ENCODE data around the gene UQCRC1.

Gene UQCRC1

GRCh38 chr3:48595075-48595525, 14.3 kb downstream of the UQCRC1 start, which contains the start of gene COL7A1:
Gene COL7A1 (minus strand): TSS chr3:48595329. CDS start chr3:48595159, 170 bp downstream.
- TF ChIP-seq, protein P1, sequence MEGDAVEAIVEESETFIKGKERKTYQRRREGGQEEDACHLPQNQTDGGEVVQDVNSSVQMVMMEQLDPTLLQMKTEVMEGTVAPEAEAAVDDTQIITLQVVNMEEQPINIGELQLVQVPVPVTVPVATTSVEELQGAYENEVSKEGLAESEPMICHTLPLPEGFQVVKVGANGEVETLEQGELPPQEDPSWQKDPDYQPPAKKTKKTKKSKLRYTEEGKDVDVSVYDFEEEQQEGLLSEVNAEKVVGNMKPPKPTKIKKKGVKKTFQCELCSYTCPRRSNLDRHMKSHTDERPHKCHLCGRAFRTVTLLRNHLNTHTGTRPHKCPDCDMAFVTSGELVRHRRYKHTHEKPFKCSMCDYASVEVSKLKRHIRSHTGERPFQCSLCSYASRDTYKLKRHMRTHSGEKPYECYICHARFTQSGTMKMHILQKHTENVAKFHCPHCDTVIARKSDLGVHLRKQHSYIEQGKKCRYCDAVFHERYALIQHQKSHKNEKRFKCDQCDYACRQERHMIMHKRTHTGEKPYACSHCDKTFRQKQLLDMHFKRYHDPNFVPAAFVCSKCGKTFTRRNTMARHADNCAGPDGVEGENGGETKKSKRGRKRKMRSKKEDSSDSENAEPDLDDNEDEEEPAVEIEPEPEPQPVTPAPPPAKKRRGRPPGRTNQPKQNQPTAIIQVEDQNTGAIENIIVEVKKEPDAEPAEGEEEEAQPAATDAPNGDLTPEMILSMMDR (IDR thresholded peaks at IDR 0.05; ENCODE audit: insufficient read depth, missing control alignments), result no peak
- no peak for FAIRE-seq
- DNase-seq (ENCODE audit: insufficient read length, low spot score), result no peak

- FAIRE-seq (no peak), DNase-seq (ENCODE audit: insufficient read length, low spot score) (no peak)
- TF ChIP-seq, protein P1 (IDR thresholded peaks at IDR 0.05; ENCODE audit: insufficient read depth, missing control alignments), result no peak
Measured at GRCh38 chr3:48594417-48595049, 14.9 kb downstream of the UQCRC1 start.

- no peak for FAIRE-seq
- TF ChIP-seq, protein P1 (IDR thresholded peaks at IDR 0.05; ENCODE audit: insufficient read depth, missing control alignments), result no peak
- DNase-seq (ENCODE audit: insufficient read length, low spot score), result no peak
Measured at GRCh38 chr3:48593337-48593736, 16.1 kb downstream of the UQCRC1 start.

DNA sequence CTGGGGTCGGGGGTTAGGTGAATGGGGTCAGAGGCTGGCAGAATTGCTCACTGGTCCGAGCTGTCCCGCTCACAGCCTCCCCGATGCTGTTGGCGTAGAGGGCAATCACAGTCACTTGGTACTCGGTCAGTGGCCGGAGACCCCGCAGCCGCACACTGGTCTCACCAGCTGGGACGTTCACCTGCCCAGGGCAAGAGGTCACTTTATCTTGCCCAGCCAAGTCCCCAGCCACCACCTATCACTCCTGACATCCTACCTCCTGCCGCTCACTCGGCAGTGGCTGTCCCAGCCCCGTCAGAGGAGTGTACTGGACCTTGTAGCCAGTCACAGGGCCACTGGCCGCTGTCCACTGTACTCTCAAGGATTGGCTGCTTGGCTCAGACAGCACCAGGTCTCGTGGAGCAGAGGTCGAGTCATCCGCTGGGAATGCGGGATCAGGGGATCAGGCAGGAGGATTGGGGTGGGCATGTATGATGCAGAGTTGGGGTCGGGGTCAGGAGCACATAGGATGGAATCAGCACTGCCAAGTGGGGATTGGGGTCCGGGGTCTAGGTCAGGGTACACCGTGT, 16.8 kb downstream of the UQCRC1 start:
- DNase-seq (ENCODE audit: insufficient read length, low spot score) (no peak), FAIRE-seq (no peak)
- TF ChIP-seq, protein P1 (IDR thresholded peaks at IDR 0.05; ENCODE audit: insufficient read depth, missing control alignments), result no peak

GRCh38 chr3:48591886-48592518, 17.4 kb downstream of the UQCRC1 start:
- DNase-seq (ENCODE audit: insufficient read length, low spot score), result no peak
- no peak for FAIRE-seq
- TF ChIP-seq, protein P1 (IDR thresholded peaks at IDR 0.05; ENCODE audit: insufficient read depth, missing control alignments), result no peak

- no peak for FAIRE-seq
- TF ChIP-seq, protein P1 (IDR thresholded peaks at IDR 0.05; ENCODE audit: insufficient read depth, missing control alignments), result no peak
Measured at GRCh38 chr3:48591436-48591835, 18.0 kb downstream of the UQCRC1 start.

DNA sequence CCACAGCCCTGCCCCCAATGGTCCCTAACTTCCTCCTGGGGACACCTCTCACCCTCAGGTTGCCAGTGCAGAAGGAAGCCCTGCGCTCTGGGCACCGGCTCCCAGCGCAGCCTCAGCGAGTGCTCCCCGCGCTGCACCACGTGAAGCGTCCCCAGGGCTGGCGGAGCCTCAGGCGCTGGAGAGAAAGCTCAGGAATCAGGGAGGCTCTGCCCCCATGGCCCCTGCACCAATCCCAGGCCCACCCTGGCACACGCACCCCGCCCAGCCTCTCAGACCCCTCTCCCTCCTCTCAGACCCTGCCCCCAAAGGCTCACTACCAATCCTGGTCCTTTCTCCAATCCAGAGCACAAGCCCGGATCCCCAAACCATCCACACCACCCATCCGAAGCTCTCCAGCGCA, 21.2 kb downstream of the UQCRC1 start:
- TF ChIP-seq, protein P1 (IDR thresholded peaks at IDR 0.05; ENCODE audit: insufficient read depth, missing control alignments), result no peak
- FAIRE-seq, result no peak
- no peak for DNase-seq (ENCODE audit: insufficient read length, low spot score)

More at GRCh38 chr3:48591436-48591835, 18.0 kb downstream of the UQCRC1 start:
- no peak for DNase-seq (ENCODE audit: insufficient read length, low spot score)

Data from D721Med (cell line).